HG02852 (cell line): ENCODE measurements around the gene KRT82.

Experiments
- ATAC-seq: cut with Tn5 transposase; IDR thresholded peaks from one replicate; pipeline ENCODE4 v1.9.1; 2021; ENCODE audit warnings: mild to moderate bottlenecking, moderate library complexity; ENCODE audit not compliant: unreplicated experiment

KRT82 gene

GRCh38 chr12:52389313-52390207 lies 16.6 kb downstream of the KRT82 start:
- no peak for ATAC-seq

GRCh38 chr12:52387859-52388258 lies 18.3 kb downstream of the KRT82 start:
- no peak for ATAC-seq

- no peak for ATAC-seq
Observed at GRCh38 chr12:52385226-52385702, 20.9 kb downstream of the KRT82 start, which contains the start of gene KRT84. Gene KRT84, minus strand, starts transcription at chr12:52385652. Its CDS starts 67 bp downstream, at chr12:52385585.

- no peak for ATAC-seq
Observed at GRCh38 chr12:52383331-52383730, 22.8 kb downstream of the KRT82 start.

GRCh38 chr12:52382854-52383253 lies 23.3 kb downstream of the KRT82 start:
- no peak for ATAC-seq

- no peak for ATAC-seq
Observed at GRCh38 chr12:52381206-52381605, 24.9 kb downstream of the KRT82 start.

GRCh38 chr12:52380271-52380694 lies 25.9 kb downstream of the KRT82 start:
- no peak for ATAC-seq

GRCh38 chr12:52379536-52379935 lies 26.6 kb downstream of the KRT82 start:
- no peak for ATAC-seq

GRCh38 chr12:52378091-52378490 lies 28.0 kb downstream of the KRT82 start:
- no peak for ATAC-seq

- ATAC-seq = no peak
Observed at GRCh38 chr12:52377266-52377665, 28.9 kb downstream of the KRT82 start.

GRCh38 chr12:52372216-52373154 lies 33.6 kb downstream of the KRT82 start:
- no peak for ATAC-seq

GRCh38 chr12:52371716-52372115 lies 34.4 kb downstream of the KRT82 start:
- no peak for ATAC-seq

GRCh38 chr12:52370926-52371608 lies 35.1 kb downstream of the KRT82 start:
- no peak for ATAC-seq

GRCh38 chr12:52369809-52370208 lies 36.3 kb downstream of the KRT82 start:
- ATAC-seq = no peak

GRCh38 chr12:52369211-52369610 lies 36.9 kb downstream of the KRT82 start:
- no peak for ATAC-seq

- no peak for ATAC-seq
Observed at GRCh38 chr12:52368508-52368907, 37.6 kb downstream of the KRT82 start.

- ATAC-seq = no peak
Observed at GRCh38 chr12:52367876-52368275, 38.3 kb downstream of the KRT82 start.

GRCh38 chr12:52366738-52367485 lies 39.2 kb downstream of the KRT82 start, which contains the start of gene KRT85:
Gene KRT85, minus strand, starts transcription at chr12:52367481. Its CDS starts 76 bp downstream, at chr12:52367405.
- ATAC-seq = no peak

- no peak for ATAC-seq
Observed at GRCh38 chr12:52364901-52365489, 41.1 kb downstream of the KRT82 start.

GRCh38 chr12:52364061-52364460 lies 42.1 kb downstream of the KRT82 start:
- no peak for ATAC-seq
